COR-L47 (cell line): Measurements from ENCODE around the gene RELA.

ENCODE experiments used
- DNase-seq: peaks from one replicate; lab custom pipeline; 2025; lab: John Stamatoyannopoulos, UW

Gene RELA

DNA sequence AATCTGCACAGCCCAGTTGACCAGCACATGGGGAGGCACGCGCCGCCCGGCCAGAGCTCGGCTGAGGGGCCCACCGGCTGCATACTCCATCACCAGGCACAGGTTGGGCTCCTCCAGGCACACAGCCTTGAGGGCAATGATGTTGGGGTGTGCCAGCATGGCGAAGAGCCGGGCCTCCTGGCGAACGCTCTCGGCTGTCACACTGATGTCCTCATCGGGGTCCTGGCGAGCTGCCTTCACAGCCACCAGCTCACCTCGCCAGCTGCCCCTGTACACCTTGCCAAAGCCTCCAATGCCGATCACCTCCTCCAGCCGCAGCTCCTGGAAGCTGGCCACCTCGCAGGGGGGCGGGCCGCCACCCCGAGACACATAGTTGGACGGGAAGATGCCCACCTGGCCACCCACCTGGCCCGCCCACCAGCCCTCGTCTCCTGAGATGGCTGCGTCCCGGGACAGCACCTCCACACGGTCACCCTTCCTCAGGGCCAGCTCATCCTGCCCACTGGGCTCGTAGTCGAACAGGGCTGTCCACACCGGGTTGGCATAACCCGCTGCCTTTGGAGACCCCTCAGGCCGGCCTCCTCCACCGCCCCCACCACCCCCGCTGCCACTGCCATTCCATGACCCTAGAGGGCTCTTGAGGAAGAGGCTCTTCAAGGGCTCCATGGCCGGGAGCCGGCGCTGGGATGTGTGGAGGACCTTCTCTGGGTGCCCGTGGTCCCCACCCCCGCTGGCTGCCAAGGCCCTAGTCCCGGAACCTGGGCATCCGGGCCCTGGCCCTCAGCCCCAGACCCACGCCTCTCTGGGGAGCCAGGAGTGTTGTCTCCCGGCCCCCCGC is 49.4 kb downstream of the RELA start:
- no peak for DNase-seq

DNA sequence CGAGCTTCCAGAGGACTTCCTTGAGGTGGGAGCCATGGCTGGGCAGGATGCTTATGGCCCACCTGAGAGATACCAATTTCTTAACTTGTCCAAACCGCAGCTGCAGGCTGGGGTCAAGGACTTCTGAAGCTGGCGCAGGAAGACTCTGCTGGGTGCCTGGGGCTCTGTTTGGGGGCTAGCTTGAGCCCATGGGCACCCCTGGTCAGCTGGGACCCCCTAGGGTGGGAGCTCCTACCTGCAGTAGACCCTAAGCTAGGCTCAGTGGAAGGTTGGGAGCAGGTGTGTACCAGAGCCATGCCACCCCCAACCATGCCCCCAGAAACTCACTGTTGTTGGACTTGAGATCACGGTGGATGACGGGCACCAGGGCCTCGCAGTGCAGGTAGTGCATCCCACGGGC is 50.0 kb downstream of the RELA start:
- no peak for DNase-seq

DNA sequence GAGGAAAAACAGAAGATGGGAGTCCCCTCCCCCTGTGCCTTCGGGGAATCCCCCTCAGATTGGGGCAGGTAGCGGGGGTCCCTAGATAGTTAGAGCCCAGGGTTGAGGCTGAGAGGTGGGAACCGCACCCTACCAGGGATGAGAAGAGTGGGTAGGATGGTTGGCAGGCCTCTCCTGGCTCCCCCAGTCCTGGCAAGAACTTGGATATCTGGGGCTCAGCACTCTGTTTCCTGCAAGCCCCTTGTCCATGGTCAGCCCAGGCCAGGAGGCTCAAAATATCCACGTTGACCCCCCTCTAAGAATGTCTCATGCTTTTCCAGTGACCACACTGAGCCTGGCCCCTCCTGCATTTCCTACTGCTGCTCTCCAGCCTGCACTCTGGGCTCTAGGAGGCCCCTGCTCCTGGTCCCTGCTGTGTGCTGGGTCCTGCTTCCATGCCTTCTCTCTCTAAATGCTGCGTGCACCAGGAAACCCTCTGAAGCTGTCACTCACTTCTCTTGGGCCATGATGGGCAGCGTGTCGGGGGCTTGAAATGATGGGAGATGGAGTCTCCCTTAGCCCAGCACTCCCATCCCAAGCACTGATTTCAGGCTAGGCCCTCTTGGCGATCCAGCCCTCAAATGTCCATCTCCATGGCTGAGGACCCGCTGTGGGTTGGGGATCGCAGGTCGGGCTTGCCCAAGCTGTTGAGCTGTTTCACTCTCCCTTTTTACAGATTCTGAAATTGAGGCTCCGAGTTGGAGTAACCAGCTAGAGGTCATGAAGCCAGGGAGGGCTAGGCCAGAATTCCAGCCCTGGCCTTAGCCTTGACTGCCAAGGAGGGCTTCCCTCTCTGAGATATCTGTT is 50.7 kb downstream of the RELA start:
- no peak for DNase-seq

DNA sequence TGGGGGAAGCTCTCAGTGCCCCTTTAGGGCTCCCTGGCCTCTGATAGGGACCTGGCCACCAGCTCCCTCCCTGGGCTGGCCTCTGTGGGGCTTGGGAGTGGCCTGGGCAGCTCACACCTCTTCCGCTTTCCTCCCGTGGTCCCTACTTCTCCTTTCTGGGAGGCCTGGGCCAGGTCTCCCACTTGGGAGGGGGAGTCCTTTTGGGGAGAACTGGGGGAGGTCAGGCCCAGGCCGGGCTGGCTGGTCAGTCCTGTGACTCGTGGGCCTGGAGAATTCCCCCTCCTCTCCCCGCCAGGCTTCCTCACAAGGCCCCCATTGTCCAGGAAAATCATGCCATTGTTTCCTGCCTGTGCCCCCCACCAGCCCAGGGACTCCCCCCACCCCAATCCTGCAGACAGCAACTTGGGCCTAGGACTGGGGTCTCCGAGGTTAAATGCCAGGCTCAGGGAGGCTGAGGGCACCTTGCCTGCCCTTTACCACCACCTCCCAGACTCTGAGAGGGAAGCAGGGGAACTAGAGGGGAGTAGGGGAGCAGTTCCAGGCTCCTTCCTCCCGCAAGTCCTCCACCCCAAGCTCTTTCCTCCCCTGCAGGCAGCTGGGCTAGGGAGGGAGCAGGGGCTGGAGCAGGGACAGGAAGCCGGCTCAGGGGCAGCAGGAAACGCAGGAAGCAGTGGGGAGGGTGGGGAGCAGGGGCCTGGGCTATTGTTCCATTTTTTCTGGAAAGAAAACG is 51.5 kb downstream of the RELA start:
- no peak for DNase-seq

DNA sequence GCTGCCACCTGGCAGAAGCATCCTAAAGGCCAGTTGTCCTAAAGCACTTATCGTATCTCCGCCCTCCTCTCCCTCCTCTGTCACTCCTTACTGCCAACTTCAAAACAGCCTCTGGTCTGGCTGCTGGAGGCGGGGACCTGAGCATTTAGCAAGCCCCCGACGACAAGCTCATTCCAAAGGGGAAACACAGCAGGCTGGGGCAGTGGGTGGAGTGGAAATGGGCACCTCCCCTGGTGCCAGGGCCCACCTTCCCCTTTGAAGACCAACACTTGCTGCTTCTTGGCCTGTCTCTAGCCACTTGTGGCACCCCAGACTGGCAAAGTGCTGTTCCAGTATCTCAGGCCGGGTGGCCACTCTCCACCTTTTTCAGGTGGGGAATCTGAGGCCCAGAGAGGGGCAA is 52.3 kb downstream of the RELA start:
- no peak for DNase-seq

DNA sequence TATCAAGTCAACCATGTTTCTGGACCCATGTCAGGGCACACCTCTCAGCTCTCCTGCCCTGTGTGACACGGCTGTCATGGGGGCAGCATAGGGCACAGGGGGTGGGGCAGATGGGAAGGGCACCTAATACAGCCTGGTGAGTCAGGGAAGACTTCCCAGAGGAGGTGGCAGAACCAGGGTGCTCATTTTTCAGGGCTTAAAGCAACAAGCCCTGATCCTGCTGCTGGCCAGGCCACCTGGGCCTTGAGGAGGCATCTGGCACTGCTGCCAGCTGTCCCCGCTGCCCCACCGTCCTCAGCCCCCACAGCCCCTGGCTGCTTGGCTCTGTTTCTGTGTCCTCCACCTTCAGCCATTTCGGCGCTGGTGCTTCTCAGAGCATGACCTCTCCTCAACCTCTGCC is 53.1 kb downstream of the RELA start:
- no peak for DNase-seq

DNA sequence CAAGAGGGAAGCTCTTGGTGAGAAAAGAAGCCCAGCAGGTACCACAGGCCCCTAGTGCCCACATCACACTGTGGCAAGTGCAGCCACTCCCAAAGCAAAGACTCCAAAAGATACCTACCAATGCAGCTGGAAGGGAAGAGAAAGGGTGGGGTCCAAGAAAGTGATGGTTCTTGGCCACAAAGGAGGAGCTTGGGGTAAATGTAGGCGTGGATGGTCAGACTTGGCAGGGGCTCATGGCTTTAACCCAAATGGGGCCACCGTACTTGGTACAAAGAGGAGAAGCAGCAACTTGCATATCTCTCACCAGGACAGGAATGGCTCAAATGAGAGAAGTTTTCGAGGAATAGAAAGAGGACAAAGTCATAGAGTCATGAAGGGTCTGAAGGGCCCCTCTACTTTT is 53.5 kb downstream of the RELA start:
- DNase-seq, result no peak

DNA sequence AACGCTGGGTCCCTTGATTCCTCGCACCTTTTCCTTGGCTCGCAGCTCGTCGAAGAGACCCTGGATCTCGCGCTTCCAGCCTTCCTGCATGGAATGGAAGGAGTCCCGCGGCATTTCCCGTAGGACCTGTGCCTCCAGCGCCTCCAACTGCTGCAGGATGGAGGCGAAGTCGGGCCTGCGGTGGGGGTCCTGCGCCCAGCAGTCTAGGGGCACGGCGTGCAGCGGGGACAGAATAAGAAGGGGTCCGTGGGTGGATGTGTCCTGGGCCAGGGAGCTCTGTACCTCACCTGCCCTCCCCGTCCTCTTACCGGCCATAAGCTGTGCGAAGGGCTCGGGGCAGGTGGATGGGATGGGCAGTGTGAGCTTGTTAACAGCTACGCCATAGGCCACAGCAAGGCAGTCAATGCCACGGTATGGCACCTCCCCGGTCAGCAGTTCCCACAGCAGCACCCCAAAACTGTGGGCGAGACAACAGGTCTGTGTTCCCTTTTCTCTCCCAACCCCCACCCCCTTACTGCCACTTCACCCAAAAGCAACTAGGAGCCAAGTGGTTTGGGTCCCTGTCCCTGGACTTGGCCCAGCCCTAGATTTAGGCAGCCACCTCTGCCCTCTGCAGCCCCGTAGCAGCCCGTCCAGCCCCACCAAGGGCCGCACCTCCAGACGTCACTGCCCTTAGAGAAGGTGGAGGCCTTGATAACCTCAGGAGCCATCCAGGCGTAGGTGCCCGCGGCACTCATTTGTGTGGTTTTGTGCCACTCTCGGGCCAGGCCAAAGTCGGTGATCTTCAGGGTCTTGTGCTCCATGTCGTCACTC is 54.9 kb downstream of the RELA start:
- no peak for DNase-seq

DNA sequence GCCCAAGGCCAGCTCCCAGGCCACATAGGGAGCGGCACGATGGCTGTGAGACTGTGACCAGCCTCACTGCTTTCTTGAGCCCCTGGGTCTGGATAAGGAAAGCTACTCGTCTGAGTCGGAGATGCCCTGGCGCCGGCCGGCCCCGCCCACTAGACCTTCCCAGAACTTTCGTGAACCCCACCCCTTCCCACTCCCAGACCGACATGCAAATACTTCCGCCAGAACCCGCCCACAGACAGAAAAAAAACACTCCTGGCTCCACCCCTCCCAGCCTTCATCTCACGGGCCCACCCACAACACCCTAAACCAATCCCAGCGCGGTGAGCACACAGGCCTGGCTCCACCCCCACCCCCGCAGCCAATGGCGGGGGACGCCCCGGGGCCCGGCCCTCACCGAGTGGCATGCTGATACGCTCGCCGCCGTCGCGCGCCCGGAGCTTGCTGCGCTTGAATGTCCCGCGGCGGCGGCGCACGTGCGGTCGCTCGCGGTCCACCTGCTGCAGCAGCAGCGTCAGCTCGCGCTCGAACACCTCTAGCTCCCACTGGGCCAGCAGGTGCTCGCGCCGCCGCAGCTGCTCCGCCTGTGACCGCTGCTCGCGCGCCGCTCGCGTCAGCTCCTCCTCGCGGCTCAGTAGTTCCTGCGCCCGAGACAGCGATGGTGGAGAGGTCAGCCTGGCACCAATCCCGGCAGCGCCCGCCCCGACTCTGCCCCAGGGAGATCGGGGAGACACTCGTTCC is 55.7 kb downstream of the RELA start:
- DNase-seq, result no peak

DNA sequence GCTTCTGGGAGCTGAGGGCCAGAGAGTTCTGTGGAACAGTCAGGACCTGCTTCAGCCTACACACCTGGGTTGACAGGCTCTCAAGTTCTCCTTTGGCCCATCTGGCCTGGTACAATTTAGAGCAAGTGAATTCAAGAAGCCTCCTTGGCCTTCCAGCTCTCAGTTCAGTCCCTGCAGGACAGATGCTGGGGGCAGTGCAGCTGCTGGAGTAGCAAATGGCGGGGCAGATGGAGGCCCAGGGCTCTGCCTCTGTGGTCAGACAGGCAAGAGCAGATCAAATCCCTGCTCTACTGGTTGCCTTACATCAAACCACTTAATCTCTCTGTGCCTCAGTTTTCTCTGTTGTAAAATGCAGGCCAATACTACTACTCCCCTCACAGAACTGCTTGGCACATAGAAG is 58.5 kb downstream of the RELA start:
- no peak for DNase-seq
